ENCODE measurements around the gene CYBRD1.

The CYBRD1 gene

DNA sequence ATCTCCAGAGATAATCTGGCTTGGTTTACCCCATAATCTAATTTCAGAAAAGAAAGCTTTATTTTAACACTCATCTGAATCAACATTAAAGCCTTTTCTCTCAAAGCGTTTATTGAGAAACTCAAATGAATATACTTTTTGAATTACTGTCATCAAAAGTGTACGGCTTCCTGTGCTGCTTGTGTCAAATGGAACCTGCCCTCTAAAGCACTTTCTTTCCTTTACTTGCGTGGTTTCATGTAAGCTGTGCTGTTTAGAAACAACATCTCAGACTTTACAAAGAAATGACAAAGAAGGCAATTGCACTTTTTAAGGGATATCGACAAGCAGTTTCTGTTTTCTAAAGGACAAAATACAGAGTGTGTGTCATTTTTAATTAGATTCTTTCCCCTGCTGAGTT lies 35.1 kb downstream of the CYBRD1 start:
- DNase-seq: no peak

GRCh38 chr2:171563301-171563700 lies 41.0 kb downstream of the CYBRD1 start:
- DNase-seq: no peak

DNA sequence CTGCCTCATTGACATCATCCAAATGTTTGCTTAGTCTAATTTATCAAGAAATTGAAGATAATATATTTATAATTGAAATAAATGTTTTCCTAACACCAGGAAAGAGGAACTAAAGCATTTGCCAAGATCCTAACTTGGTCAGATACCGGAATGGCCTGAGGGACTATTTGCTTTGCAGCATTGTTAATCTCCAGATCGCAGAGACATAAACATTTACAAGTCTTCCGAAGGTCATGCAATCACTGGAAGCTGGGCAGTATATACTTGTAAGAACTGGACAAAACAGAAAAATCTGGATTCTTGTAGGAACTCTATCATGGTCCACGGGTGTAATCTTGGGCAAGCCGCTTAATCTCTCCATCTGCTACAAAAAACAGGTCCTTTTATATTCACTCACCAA lies 42.2 kb downstream of the CYBRD1 start:
- no peak for DNase-seq

GRCh38 chr2:171566057-171566456 lies 43.8 kb downstream of the CYBRD1 start:
- no peak for DNase-seq

GRCh38 chr2:171566753-171567152 lies 44.5 kb downstream of the CYBRD1 start:
- DNase-seq: no peak

DNA sequence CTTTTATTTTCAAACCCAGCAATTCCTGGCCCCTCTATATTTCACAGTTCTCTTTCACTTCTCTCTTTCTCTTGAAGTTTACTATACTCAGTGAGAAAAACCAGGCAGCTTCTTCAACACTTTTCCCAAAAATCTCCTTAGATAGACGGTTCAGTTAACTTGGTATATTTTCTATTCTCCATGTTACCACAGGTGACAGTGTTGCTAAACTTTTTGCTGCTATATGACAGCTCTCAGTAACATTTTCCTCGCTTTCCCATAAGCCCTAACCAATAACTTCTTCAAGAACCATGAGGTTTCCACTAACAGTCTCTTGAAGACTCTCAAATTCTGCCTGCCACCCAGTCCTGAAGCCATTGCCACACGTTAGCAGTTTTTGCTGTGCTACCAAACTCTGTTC lies 45.8 kb downstream of the CYBRD1 start:
- no peak for DNase-seq

DNA sequence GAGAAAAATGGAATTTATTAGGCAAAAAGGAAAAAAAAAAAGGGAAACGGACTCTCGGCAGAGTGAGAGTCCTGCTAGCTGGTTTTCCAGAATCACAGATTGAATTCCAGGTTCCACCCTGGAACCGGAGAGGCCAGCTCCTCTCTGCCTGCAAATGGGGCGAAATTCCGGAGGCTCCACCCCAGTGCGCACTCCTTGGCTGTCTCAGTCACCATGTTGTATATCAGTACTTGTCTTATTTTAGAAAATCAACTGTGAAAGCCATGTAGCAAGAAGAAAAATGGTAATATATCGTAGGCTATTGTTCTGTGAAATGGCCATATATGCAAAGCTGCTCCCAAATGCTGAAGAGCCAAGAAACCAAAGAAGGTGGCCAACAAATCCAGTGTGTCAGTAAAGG lies 49.4 kb downstream of the CYBRD1 start:
- DNase-seq: no peak

DNA sequence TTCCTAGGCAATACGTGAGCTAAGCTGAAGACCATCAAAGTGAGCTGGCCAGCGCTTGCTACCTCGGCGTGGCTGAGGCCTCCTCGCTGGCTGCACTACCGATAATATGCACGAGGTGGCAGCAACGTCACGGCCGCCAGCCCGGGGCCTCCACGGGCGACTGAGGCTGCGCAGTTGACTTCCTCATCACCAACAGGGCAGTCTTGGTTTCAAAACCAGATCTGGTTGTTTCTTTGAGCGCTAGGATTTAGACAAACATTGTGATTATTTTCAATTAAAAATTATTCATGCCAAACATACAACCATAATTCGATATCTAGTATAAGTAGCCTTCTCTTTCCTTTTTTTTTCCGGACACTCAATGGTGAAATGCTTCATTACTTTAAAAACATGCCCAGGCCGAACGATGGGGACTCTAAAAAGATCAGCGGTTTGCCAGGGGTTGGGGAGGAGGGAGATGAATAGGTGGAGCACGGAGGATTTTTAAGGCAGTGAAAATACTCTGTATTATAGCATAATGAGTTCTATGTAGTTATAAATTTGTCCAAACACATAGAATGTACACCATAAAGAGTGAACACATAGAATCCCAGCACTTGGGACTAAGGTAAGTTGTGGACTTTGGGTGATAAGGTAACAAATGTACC lies 52.0 kb downstream of the CYBRD1 start:
- peak; percentile 67 for DNase-seq

DNA sequence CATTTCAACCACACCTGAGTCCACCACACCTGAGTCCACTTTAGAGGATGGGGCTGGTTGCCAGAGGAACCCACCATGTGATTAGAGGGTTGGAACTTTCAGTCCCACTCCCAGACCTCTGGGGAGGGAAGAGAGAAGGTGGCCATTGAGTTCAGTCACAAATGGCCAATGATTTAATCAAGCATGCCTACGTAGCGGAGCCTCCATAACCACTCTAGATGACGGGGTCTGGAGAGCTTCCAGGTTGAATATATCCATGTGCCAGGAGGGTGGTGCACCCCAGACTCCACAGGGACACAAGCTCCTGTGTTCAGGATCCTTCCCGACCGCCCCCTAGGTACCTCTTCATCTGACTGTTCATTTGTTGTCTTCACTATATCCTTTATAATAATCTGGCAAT lies 53.3 kb downstream of the CYBRD1 start:
- DNase-seq: no peak

GRCh38 chr2:171578127-171578803 lies 56.0 kb downstream of the CYBRD1 start:
- DNase-seq: no peak

GRCh38 chr2:171579481-171579880 lies 57.2 kb downstream of the CYBRD1 start:
- no peak for DNase-seq

- no peak for DNase-seq
Observed at GRCh38 chr2:171583566-171583965, 61.3 kb downstream of the CYBRD1 start.

DNA sequence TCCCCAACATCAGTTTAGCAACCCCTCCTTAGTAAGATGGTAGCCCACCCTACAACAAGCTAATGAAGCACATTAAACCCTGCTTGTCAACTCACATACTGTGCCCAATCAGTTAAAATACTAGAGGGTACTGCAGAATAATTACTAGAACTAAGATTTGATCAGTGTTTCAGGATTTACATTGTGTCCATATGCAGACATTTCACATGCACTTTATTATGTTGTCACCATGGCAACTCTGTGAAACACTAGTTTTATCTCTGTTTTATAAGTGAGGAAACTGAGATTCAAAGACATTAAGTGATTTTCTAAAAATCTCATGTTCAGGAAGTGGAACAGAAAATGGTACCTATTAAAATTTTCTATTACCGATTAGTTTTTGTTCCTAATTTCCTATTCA lies 61.7 kb downstream of the CYBRD1 start:
- no peak for DNase-seq

DNA sequence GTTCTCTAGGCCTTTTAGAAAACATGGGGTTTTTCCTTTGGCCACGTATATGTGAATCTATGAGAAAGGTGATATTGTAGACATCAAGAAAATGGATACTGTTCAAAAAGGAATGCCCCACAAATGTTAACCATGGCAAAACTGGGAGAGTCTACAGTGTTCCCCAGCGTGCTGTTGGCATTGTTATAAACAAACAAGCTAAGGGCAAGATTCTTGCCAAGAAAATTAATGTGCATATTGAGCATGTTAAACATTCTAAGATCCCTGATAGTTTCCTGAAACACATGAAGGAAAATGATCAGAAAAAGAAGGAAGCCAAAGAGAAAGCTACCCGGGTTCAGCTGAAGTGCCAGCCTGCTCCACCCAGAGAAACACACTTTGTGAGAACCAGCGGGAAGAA lies 64.9 kb downstream of the CYBRD1 start:
- no peak for DNase-seq

DNA sequence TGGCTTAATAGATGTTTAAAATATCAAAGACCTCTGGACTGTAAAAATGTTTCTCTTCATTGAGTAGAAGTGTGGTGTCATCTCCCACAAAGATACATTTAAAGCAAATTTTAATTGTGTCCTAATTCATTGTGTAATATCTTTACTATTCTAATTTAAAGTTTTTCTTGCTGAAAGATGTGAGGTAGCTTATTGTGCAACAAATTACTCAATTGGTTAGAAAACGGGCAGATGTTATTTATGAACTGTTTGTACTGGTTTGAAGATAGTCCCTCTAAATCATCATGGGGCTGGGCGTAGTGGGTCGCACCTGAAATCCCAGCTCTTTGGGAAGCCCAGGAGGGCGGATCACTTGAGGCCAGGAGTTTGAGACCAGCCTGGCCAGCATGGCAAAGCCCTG lies 65.3 kb downstream of the CYBRD1 start:
- DNase-seq: no peak

DNA sequence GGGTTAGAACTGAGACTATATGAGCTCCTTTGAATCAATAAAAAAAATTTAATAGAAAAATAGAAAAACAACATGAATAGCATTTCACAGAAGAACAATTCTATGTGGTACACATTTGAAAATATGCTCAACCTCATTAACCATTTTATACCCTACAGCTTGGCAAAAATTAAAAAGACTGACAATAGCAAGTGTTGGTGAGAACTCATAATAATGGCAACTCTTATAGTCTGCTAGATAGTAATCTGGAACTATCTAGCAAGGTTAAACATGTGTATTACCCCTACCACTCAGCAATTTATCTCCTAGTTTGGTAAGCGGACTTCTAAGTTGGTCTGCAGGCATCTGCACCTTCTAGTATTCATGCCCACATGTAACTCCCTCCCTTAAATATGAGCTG lies 67.8 kb downstream of the CYBRD1 start:
- no peak for DNase-seq

DNA sequence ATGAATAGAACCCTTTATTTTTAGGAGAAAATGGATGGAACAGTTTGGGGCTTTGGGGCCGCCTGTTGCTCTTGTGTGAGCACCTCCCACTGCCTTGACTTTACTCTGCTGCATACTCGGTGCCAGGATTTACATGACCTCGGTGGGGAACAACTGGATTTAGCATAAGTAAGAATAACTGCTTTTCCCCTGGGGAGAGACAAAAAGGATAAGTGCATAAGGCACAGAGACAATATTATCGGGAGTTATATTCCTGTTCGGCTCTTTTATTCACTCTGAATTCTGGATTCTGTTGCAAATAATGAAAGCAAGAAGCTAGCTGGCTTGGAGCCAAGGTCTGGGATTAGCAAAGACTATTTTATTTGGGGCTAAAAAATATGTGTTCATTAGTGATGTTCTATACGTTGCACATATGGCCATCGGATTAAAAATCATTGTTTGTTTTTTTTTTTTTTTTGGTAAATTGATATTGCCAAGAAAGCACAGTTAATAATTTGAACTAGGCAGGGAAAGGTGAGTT lies 69.8 kb downstream of the CYBRD1 start:
- no peak for DNase-seq

DNA sequence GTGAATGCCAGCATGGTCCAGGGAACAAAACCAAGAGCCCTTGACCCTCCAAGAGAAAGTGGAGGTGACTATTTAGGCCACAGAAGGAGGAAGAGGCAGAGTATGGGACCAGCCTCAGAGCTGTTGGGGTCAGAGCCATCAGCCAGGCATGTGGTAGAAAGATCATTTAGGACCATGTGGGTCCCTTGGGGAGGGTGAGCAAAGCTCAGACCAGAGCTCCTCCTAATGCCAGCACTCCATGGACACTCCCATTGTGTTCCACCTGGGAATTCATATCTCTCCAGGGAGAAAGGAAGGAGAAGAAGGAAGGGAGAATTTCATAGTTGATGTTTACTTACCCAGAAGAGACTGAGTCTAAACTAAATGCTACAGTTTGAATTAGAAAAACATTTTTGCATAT lies 73.2 kb downstream of the CYBRD1 start:
- DNase-seq: no peak

GRCh38 chr2:171595896-171596295 lies 73.6 kb downstream of the CYBRD1 start:
- no peak for DNase-seq

DNA sequence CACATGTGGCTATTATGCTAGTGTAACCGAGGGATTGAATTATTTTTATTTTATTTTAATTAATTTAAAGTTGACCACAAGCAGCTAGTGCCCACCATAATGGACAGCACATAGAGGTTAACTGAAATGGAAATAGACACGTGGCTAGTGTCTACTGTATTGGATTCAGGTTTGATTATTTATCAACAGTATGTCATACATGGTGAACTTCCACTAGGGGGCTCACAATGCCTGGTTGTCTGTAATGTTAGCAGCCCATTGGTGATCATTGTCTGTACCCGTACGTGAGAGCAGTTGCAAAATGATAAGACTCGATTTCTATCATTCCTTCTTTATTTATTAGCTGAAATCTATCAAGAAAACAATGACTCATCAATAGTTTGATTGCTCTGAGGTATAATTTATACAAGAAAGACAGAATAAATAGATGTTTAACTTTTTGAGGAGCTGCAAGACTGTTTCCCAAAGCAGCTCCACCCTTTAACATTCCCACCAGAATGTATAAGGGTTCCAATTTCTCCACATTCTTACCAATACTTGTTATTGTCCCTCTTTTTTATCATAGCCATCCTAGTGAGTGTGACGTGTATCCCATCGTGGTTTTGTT lies 76.5 kb downstream of the CYBRD1 start:
- peak; percentile 44 for DNase-seq

DNA sequence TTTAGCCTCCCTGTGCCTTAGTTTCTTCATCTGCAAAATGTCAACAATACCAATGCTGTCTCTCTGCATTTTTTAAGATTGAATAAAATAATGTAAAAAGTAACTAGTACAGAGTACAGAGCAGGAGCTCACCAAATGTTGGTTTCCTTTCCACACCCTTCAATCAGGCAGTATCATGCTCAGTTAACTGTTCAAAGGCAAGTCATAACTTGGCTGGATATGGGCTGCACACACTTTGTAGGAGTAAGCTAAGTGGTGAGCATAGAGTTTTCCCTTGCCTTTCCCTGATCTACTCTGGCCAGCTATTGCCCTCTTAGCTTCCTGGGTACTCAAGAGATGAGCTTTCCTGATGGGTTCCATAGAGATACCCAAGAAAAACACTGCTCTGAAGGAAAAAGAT lies 77.9 kb downstream of the CYBRD1 start:
- DNase-seq: no peak

DNA sequence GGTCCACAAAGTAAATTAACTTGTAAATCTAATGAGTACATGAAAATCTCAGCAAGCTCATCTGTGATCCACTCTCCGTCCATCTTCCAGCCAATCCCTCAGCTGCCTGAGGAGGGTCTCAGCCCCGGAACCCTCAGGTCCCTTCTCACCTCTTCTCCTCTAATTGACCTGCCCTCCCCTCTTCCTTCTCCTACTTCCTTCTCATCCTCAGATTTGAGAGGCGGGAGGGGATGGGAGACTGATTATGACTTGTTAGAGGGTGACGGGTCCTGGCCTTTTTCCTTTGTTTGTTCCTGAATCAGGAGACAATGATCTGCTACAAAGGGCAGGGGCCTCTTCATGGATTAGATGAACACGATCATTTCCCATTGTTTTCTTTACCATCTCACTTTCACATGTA lies 80.1 kb downstream of the CYBRD1 start:
- DNase-seq: no peak

Data from central memory CD4-positive, alpha-beta T cell (primary cell).